Endothelial cell of umbilical vein (primary cell): ENCODE measurements around the gene ZNF138. TPM values are rescaled to one million over a fixed set of nuclear protein-coding genes. Genes with fewer than 3 reads are reported as not detected.

Experiments used
- BruUV-seq: library from RNA; stranded (reverse); fragments of 400-500 nt; replicated peaks from 2 replicates; lab custom pipeline; 2021; lab: Mats Ljungman, UMichigan
- CTCF ChIA-PET: fragments of 300-600, 350-600 bp; sonication (Branson Sonifier 250); formaldehyde crosslinking; loops from one replicate; lab custom pipeline; 2021; ENCODE audit warnings: antibody characterized with exemption, inconsistent platforms; lab: Charles Lee
- POLR2A ChIA-PET: fragments of 300-600, 350-600 bp; sonication (Branson Sonifier 250); formaldehyde crosslinking; loops from one replicate; lab custom pipeline; 2021; ENCODE audit warnings: antibody characterized with exemption, inconsistent platforms; lab: Charles Lee
- DNase-seq: peaks from one replicate; pipeline ENCODE4 v3.0.0-alpha.2; 2011; ENCODE audit warnings: low read depth, low spot score
- FAIRE-seq: peaks from 2 replicates; lab custom pipeline; 2011; peaks lifted over from hg19 to GRCh38; lab: Jason Lieb, UNC
- H2AFZ ChIP-seq: 2 replicates; pipeline ENCODE4 v1.6.0; 2012; ENCODE audit warnings: low read depth, low read length, control low read depth, inconsistent platforms
- H3K27ac ChIP-seq: 2 replicates; pipeline ENCODE4 v1.5.1; 2011; ENCODE audit warnings: low read depth, mild to moderate bottlenecking, control low read depth, low read length, moderate library complexity; ENCODE audit not compliant: insufficient read depth
- H3K27me3 ChIP-seq, 2 experiments: 2 replicates each; pipeline versions ENCODE4 v1.6.0 to v1.6.1; 2011; ENCODE audit warnings: low read length in 2 of 2, mixed read lengths in 1 of 2; ENCODE audit not compliant: control insufficient read depth in 2 of 2, insufficient read depth in 2 of 2
- H3K36me3 ChIP-seq, 2 experiments: 2 replicates in 1 of 2; 3 replicates in 1 of 2; pipeline ENCODE4 v1.5.1; 2011; ENCODE audit warnings: low read length in 2 of 2, mild to moderate bottlenecking in 1 of 2, moderate library complexity in 1 of 2; ENCODE audit not compliant: control insufficient read depth in 2 of 2, insufficient read depth in 2 of 2; ENCODE audit errors: extremely low read depth in 1 of 2
- H3K4me1 ChIP-seq: 3 replicates; pipeline ENCODE4 v1.5.1; 2011; ENCODE audit warnings: mild to moderate bottlenecking, low read length; ENCODE audit not compliant: control insufficient read depth, insufficient read depth; ENCODE audit errors: extremely low read depth
- H3K4me2 ChIP-seq: 2 replicates; pipeline ENCODE4 v1.6.1; 2011; ENCODE audit warnings: low read length, control low read depth, mixed read lengths; ENCODE audit not compliant: insufficient read depth
- H3K4me3 ChIP-seq, 3 experiments: fragments of 200-600 bp in 1 of 3; sonication (generic), shearing (Covaris generic) in 1 of 3; replicated peaks in 1 of 3; 2 replicates each; pipeline ENCODE4 v1.5.1; 2011 to 2016; ENCODE audit warnings: control low read depth in 3 of 3, low read length in 3 of 3, mild to moderate bottlenecking in 2 of 3, inconsistent platforms in 1 of 3, low read depth in 1 of 3, moderate library complexity in 1 of 3; ENCODE audit not compliant: insufficient read depth in 1 of 3
- H3K79me2 ChIP-seq: 2 replicates; pipeline ENCODE4 v1.6.0; 2012; ENCODE audit warnings: low read length, inconsistent platforms; ENCODE audit not compliant: control insufficient read depth, insufficient read depth
- H3K9ac ChIP-seq: replicated peaks from 2 replicates; pipeline ENCODE3; 2011; ENCODE audit warnings: low read length, control low read depth; ENCODE audit not compliant: insufficient read depth; ENCODE audit errors: extremely low read depth
- H3K9me1 ChIP-seq: replicated peaks from 3 replicates; pipeline ENCODE4 v1.6.0; 2011; ENCODE audit warnings: mild to moderate bottlenecking, low read length; ENCODE audit not compliant: control insufficient read depth, insufficient read depth; ENCODE audit errors: extremely low read depth
- H3K9me3 ChIP-seq: replicated peaks from 2 replicates; pipeline ENCODE4 v1.5.1; 2012; ENCODE audit warnings: low read length, inconsistent platforms; ENCODE audit not compliant: control insufficient read depth, insufficient read depth
- H4K20me1 ChIP-seq: replicated peaks from 2 replicates; pipeline ENCODE3; 2011; ENCODE audit warnings: mild to moderate bottlenecking, low read length; ENCODE audit not compliant: control insufficient read depth, insufficient read depth; ENCODE audit errors: extremely low read depth
- CTCF ChIP-seq, 2 donors: IDR thresholded peaks; 1 replicate in 1 of 2; 2 replicates in 1 of 2; pipeline ENCODE4 v1.5.1; 2011; ENCODE audit warnings: low read length in 2 of 2, mild to moderate bottlenecking in 2 of 2, moderate library complexity in 2 of 2, control low read depth in 1 of 2, inconsistent platforms in 1 of 2, low read depth in 1 of 2; ENCODE audit not compliant: insufficient read depth in 1 of 2; ENCODE audit errors: extremely low read depth in 1 of 2
- EZH2 ChIP-seq: IDR thresholded peaks from 2 replicates; pipeline ENCODE4 v1.6.1; 2012; ENCODE audit warnings: borderline replicate concordance, low read depth, mild to moderate bottlenecking, moderate library complexity, low read length, inconsistent platforms; ENCODE audit not compliant: severe bottlenecking
- FOS ChIP-seq: IDR thresholded peaks from 2 replicates; pipeline ENCODE4 v1.6.1; 2011; ENCODE audit warnings: mild to moderate bottlenecking, low read length, moderate library complexity, borderline replicate concordance; ENCODE audit not compliant: insufficient read depth
- JUN ChIP-seq: IDR thresholded peaks from 2 replicates; pipeline ENCODE4 v1.6.1; 2011; ENCODE audit warnings: borderline replicate concordance, low read depth; ENCODE audit not compliant: insufficient read length, insufficient read depth
- MYC ChIP-seq: IDR thresholded peaks from one replicate; pipeline ENCODE4 v1.6.1; 2011; ENCODE audit warnings: mild to moderate bottlenecking, low read depth, low read length
- POLR2A ChIP-seq: IDR thresholded peaks from 2 replicates; pipeline ENCODE4 v1.6.1; 2012; ENCODE audit warnings: low read depth, mild to moderate bottlenecking, control low read depth, low read length
- POLR2AphosphoS5 ChIP-seq: IDR thresholded peaks from 2 replicates; pipeline ENCODE4 v1.6.1; 2012; ENCODE audit warnings: low read depth, mild to moderate bottlenecking, control low read depth, low read length, moderate library complexity; ENCODE audit not compliant: insufficient read depth
- dilution Hi-C: fragments of 300-500 bp; cut with MboI; formaldehyde crosslinking; loops from one replicate; pipeline ENCODE4 v1.15.0; 2019; ENCODE audit warnings: low sequenced_read_pairs; ENCODE audit not compliant: extremely low pct_ligation_motif_present
- intact Hi-C: fragments of 100-400 bp; cut with micrococcal nuclease; formaldehyde crosslinking; loops from one replicate; pipeline ENCODE4 v1.10.0; 2022
- polyA plus RNA-seq, 4 experiments: library from polyadenylated mRNA; depleted of rRNA in 3 of 4; stranded (reverse) in 3 of 4; unstranded in 1 of 4; fragments of >200 nt; gene quantifications; 2 replicates each; pipeline versions ENCODE4 v1.2.1 to v1.2.3, GENCODE V29; 2011 to 2012; ENCODE audit warnings: missing spikeins in 1 of 4
- total RNA-seq: library from RNA; stranded (reverse); gene quantifications from 2 replicates; pipeline ENCODE4 v1.2.3, GENCODE V29; 2021
- TF ChIP-seq, protein P1 (sequence below): IDR thresholded peaks from 2 replicates; pipeline ENCODE4 v1.6.1; 2011; ENCODE audit not compliant: insufficient read depth, insufficient read length

ZNF138 gene
- total and polyA plus RNA-seq, 2 donors (not counting 3 experiments of a cell fraction or from before 2014, with no cell fraction given), result 2.0 to 3.3 TPM

DNA sequence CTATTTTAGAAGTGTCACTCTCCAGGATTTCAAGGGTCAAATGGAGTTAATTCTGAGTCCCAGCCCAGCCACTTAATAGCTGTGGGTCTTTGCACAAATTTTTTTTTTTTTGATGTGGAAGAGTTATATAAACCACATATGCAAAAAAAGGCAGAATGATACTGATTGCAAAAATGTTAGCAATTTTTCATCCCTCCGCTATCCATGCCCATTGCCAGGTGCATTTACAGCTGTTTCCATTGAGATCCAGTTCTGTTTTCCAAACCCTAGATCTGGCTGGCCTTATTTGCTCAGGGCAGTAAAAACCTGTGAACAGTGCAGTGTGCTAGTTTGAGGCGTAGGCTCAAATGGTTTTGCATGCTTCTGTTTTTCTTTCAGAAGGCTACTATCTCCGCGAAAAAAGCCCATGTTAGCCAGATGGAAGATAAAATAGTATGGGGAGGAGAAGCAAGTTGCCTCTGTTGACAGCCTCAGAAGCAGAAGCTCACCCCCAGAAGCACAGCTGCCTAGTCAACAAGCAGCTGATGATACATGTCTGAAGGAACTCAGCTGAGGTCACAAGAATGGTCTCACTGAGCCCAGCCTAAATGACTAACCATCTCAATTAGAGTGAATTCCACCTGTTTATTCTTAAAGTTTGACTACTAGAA, 997 bp upstream of the ZNF138 start:
- no peak for DNase-seq
- peaks cover 9% of the 10 kb centered on the region for H3K79me2 ChIP-seq
- TF ChIP-seq, protein P1, sequence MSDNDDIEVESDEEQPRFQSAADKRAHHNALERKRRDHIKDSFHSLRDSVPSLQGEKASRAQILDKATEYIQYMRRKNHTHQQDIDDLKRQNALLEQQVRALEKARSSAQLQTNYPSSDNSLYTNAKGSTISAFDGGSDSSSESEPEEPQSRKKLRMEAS, result no peak
- TF ChIP-seq JUN (no peak), FOS (no peak), POLR2AphosphoS5 (no peak), CTCF (IDR thresholded peaks at IDR 0.05; ENCODE audit: extremely low read depth in 1 of 2, insufficient read depth in 1 of 2, low read depth in 1 of 2, low read length in 2 of 2) (no peak), POLR2A (no peak), MYC (no peak), EZH2 (no peak)
- peaks cover 3% of the 10 kb centered on the region for H3K4me1 ChIP-seq
- H3K27ac ChIP-seq, result no peak overlapping the region
- intact Hi-C loops, result loop anchor here (5.0 to 10.0 kb wide), 2 partner anchors 112 to 231 kb away; partner anchors contain the start of genes ZNF273 and ZNF680
- dilution Hi-C loops, result no loop called here
- H2AFZ ChIP-seq, result no peak overlapping the region
- no peak overlapping the region for H3K4me3 ChIP-seq
- POLR2A ChIA-PET, result interaction anchor here (0.6 kb wide), 1 partner anchor 29 kb away, joined by 3 read pairs; no protein-coding TSS in a partner anchor
- H3K4me2 ChIP-seq, result no peak overlapping the region
- BruUV-seq, result no TSS peak
- no peaks in the 10 kb centered on the region for H4K20me1 ChIP-seq
- H3K27me3 ChIP-seq, result no peaks in the 10 kb centered on the region
- H3K9me1 ChIP-seq, result no peaks in the 10 kb centered on the region
- no peak overlapping the region for H3K9ac ChIP-seq
- CTCF ChIA-PET, result no interaction called here
- H3K9me3 ChIP-seq, result no peaks in the 10 kb centered on the region
- FAIRE-seq, result no peak
- no peaks in the 10 kb centered on the region for H3K36me3 ChIP-seq
